MM.1S (cell line): ENCODE results near the gene CDC45.

Experiments
- DNase-seq: peaks from one replicate; pipeline ENCODE4 v3.0.0-alpha.2; 2015
- H2AFZ ChIP-seq: fragments of 300-600 bp; sonication (generic); 2 replicates; pipeline ENCODE4 v1.6.0; 2016; ENCODE audit warnings: antibody characterized with exemption, low read length
- H3F3A ChIP-seq: fragments of 300-600 bp; sonication (generic); 2 replicates; pipeline ENCODE4 v1.6.1; 2016; ENCODE audit warnings: mild to moderate bottlenecking, antibody characterized with exemption, low read length, moderate library complexity, mixed read lengths; ENCODE audit not compliant: insufficient read depth
- H3K27ac ChIP-seq: fragments of 300-600 bp; sonication (generic); 2 replicates; pipeline ENCODE4 v1.5.1; 2016; ENCODE audit warnings: mild to moderate bottlenecking, low read length
- H3K27me3 ChIP-seq: fragments of 300-600 bp; sonication (generic); replicated peaks from 2 replicates; pipeline ENCODE4 v1.6.0; 2016; ENCODE audit warnings: low read length; ENCODE audit not compliant: insufficient read depth
- H3K36me3 ChIP-seq: fragments of 300-600 bp; sonication (generic); replicated peaks from 2 replicates; pipeline ENCODE4 v1.6.1; 2016; ENCODE audit warnings: mild to moderate bottlenecking, low read length, mixed read lengths; ENCODE audit not compliant: insufficient read depth
- H3K4me1 ChIP-seq: fragments of 300-600 bp; sonication (generic); 2 replicates; pipeline ENCODE4 v1.6.1; 2016; ENCODE audit warnings: low read length, mixed read lengths
- H3K4me2 ChIP-seq: fragments of 300-600 bp; sonication (generic); 2 replicates; pipeline ENCODE4 v1.6.0; 2016; ENCODE audit warnings: low read depth, low read length
- H3K4me3 ChIP-seq: fragments of 300-600 bp; sonication (generic); 2 replicates; pipeline ENCODE4 v1.5.1; 2016; ENCODE audit warnings: low read length, mixed read lengths
- H3K79me2 ChIP-seq: fragments of 300-600 bp; sonication (generic); 2 replicates; pipeline ENCODE4 v1.6.1; 2016; ENCODE audit warnings: mixed run types, low read length, mixed read lengths
- H3K9ac ChIP-seq: fragments of 300-600 bp; sonication (generic); 2 replicates; pipeline ENCODE4 v1.6.1; 2016; ENCODE audit warnings: low read length, mixed read lengths
- H3K9me2 ChIP-seq: fragments of 300-600 bp; sonication (generic); replicated peaks from 2 replicates; pipeline ENCODE4 v1.6.1; 2016; ENCODE audit warnings: mild to moderate bottlenecking, low read length, mixed read lengths; ENCODE audit not compliant: insufficient read depth
- H3K9me3 ChIP-seq: fragments of 300-600 bp; sonication (generic); replicated peaks from 2 replicates; pipeline ENCODE4 v1.6.1; 2016; ENCODE audit warnings: mild to moderate bottlenecking, low read length, mixed read lengths; ENCODE audit not compliant: insufficient read depth
- H4K20me1 ChIP-seq: fragments of 300-600 bp; sonication (generic); 2 replicates; pipeline ENCODE4 v1.6.1; 2016; ENCODE audit warnings: mild to moderate bottlenecking, low read length, moderate library complexity, mixed read lengths; ENCODE audit not compliant: insufficient read depth
- EZH2 ChIP-seq: fragments of 300-600 bp; sonication (generic); optimal IDR thresholded peaks from 2 replicates; pipeline ENCODE3; 2017; ENCODE audit warnings: low read depth, mild to moderate bottlenecking, antibody characterized with exemption, low read length, mixed read lengths
- EZH2phosphoT487 ChIP-seq: fragments of 300-600 bp; sonication (generic); IDR thresholded peaks from 2 replicates; pipeline ENCODE4 v1.6.1; 2018; ENCODE audit warnings: antibody characterized with exemption, low read length
- TF ChIP-seq, protein P1 (sequence below): fragments of 300-600 bp; sonication (generic); IDR thresholded peaks from 2 replicates; pipeline ENCODE4 v1.5.1; 2016; ENCODE audit warnings: antibody characterized with exemption, low read length, mixed read lengths

CDC45 gene

DNA sequence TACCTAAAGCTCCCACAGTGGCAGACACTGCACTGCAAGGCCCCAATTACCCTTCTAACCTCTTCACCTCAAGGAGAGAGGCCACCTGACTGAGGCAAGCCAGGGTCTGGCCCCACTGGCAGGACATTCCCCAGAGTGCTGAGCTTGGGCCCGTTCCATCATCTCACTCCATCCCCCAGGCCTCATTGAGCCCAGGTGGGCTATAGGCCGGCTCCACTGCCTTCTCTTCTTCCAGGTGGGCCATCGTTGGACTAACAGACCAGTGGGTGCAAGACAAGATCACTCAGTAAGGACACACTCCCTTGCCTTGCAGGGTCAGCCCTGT is 19.1 kb downstream of the CDC45 start:
- H3K36me3 ChIP-seq = 0 out of 2 replicates have a peak, but pooled peaks cover 3% of the 10 kb centered on the region
- no peaks in the 10 kb centered on the region for H3F3A ChIP-seq
- H3K4me1 ChIP-seq = no peaks in the 10 kb centered on the region
- no peak overlapping the region for H2AFZ ChIP-seq
- H3K4me3 ChIP-seq = no peak overlapping the region
- no peaks in the 10 kb centered on the region for H3K9me3 ChIP-seq
- DNase-seq = no peak
- no peak overlapping the region for H3K27ac ChIP-seq
- TF ChIP-seq, protein P1, sequence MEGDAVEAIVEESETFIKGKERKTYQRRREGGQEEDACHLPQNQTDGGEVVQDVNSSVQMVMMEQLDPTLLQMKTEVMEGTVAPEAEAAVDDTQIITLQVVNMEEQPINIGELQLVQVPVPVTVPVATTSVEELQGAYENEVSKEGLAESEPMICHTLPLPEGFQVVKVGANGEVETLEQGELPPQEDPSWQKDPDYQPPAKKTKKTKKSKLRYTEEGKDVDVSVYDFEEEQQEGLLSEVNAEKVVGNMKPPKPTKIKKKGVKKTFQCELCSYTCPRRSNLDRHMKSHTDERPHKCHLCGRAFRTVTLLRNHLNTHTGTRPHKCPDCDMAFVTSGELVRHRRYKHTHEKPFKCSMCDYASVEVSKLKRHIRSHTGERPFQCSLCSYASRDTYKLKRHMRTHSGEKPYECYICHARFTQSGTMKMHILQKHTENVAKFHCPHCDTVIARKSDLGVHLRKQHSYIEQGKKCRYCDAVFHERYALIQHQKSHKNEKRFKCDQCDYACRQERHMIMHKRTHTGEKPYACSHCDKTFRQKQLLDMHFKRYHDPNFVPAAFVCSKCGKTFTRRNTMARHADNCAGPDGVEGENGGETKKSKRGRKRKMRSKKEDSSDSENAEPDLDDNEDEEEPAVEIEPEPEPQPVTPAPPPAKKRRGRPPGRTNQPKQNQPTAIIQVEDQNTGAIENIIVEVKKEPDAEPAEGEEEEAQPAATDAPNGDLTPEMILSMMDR = no peak
- TF ChIP-seq EZH2 (no peak), EZH2phosphoT487 (no peak)
- H3K79me2 ChIP-seq = no peaks in the 10 kb centered on the region
- no peaks in the 10 kb centered on the region for H3K9me2 ChIP-seq
- no peaks in the 10 kb centered on the region for H3K27me3 ChIP-seq
- H3K4me2 ChIP-seq = no peak overlapping the region
- no peaks in the 10 kb centered on the region for H4K20me1 ChIP-seq
- no peak overlapping the region for H3K9ac ChIP-seq

GRCh38 chr22:19499236-19499879 is 19.6 kb downstream of the CDC45 start:
- Histone ChIP-seq H3K9ac (no peak overlapping the region), H3K27me3 (no peaks in the 10 kb centered on the region), H3K4me3 (no peak overlapping the region), H3K9me3 (no peaks in the 10 kb centered on the region), H3K27ac (no peak overlapping the region), H4K20me1 (no peaks in the 10 kb centered on the region), H3K36me3 (0 out of 2 replicates have a peak, but pooled peaks cover 3% of the 10 kb centered on the region), H3F3A (no peaks in the 10 kb centered on the region), H3K4me1 (no peaks in the 10 kb centered on the region), H3K79me2 (no peaks in the 10 kb centered on the region), H3K4me2 (no peak overlapping the region), H3K9me2 (no peaks in the 10 kb centered on the region), H2AFZ (no peak overlapping the region)
- TF ChIP-seq EZH2 (no peak), EZH2phosphoT487 (no peak)
- TF ChIP-seq, protein P1 = no peak
- no peak for DNase-seq

DNA sequence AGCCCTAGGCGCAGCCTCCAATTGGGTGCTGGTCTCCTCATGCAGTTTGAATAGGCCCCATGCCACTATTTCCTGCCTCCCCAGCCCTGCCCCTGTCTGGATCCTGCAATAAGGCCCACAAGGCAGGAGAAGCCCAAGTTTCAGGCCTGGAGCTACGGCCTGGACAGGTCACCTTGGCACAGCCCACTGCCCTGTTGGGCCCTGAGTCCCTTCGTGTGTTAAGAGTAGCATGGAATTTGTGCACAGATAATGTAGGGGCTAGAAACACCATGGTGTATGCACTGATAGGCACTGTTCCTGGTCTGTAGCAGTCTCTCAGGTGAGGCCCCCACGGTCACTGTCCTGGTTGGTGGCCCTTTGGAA is 20.1 kb downstream of the CDC45 start:
- H2AFZ ChIP-seq = no peak overlapping the region
- H3K4me3 ChIP-seq = no peak overlapping the region
- H3F3A ChIP-seq = no peaks in the 10 kb centered on the region
- 0 out of 2 replicates have a peak, but pooled peaks cover 3% of the 10 kb centered on the region for H3K36me3 ChIP-seq
- H3K9me2 ChIP-seq = no peaks in the 10 kb centered on the region
- no peaks in the 10 kb centered on the region for H3K79me2 ChIP-seq
- H3K27me3 ChIP-seq = no peaks in the 10 kb centered on the region
- no peaks in the 10 kb centered on the region for H3K4me1 ChIP-seq
- no peak for DNase-seq
- no peak overlapping the region for H3K27ac ChIP-seq
- TF ChIP-seq, protein P1 = no peak
- TF ChIP-seq EZH2 (no peak), EZH2phosphoT487 (no peak)
- H3K4me2 ChIP-seq = no peak overlapping the region
- H4K20me1 ChIP-seq = no peaks in the 10 kb centered on the region
- no peaks in the 10 kb centered on the region for H3K9me3 ChIP-seq
- H3K9ac ChIP-seq = no peak overlapping the region
